Keratinocyte (primary cell): ENCODE measurements around the gene MRPS15. TPM values are rescaled to one million over a fixed set of nuclear protein-coding genes. Genes with fewer than 3 reads are reported as not detected.

Experiments
- DNase-seq: peaks from one replicate; pipeline ENCODE4 v3.0.0-alpha.2; 2011; ENCODE audit warnings: low read depth, missing footprints, low spot score
- FAIRE-seq: peaks from 2 replicates; lab custom pipeline; 2011; peaks lifted over from hg19 to GRCh38; lab: Jason Lieb, UNC
- H2AFZ ChIP-seq: 2 replicates; pipeline ENCODE4 v1.6.0; 2012; ENCODE audit warnings: low read length, control low read depth, inconsistent platforms; ENCODE audit not compliant: control insufficient read depth
- H3K27ac ChIP-seq: 2 replicates; pipeline ENCODE4 v1.5.1; 2011; ENCODE audit warnings: low read length; ENCODE audit not compliant: control insufficient read depth, insufficient read depth
- H3K27me3 ChIP-seq: 3 replicates; pipeline ENCODE4 v1.6.0; 2011; ENCODE audit warnings: low read length; ENCODE audit not compliant: control insufficient read depth, insufficient read depth; ENCODE audit errors: extremely low read depth
- H3K36me3 ChIP-seq, 2 experiments: 2 replicates in 1 of 2; 3 replicates in 1 of 2; pipeline ENCODE4 v1.5.1; 2011; ENCODE audit warnings: low read length in 2 of 2, mild to moderate bottlenecking in 1 of 2; ENCODE audit not compliant: control insufficient read depth in 2 of 2, insufficient read depth in 2 of 2; ENCODE audit errors: extremely low read depth in 1 of 2
- H3K4me1 ChIP-seq: 3 replicates; pipeline ENCODE4 v1.5.1; 2011; ENCODE audit warnings: low read length; ENCODE audit not compliant: control insufficient read depth, insufficient read depth; ENCODE audit errors: extremely low read depth
- H3K4me2 ChIP-seq: 3 replicates; pipeline ENCODE4 v1.6.0; 2011; ENCODE audit warnings: low read depth, low read length; ENCODE audit not compliant: control insufficient read depth, insufficient read depth; ENCODE audit errors: extremely low read depth
- H3K4me3 ChIP-seq, 3 experiments: fragments of 200-600 bp in 1 of 3; sonication (generic) in 1 of 3; 2 replicates in 2 of 3; 3 replicates in 1 of 3; pipeline ENCODE4 v1.5.1; 2011 to 2016; ENCODE audit warnings: low read length in 3 of 3, mild to moderate bottlenecking in 3 of 3, control low read depth in 2 of 3, inconsistent platforms in 1 of 3, low read depth in 1 of 3, mixed read lengths in 1 of 3, mixed run types in 1 of 3, moderate library complexity in 1 of 3; ENCODE audit not compliant: control insufficient read depth in 2 of 3, insufficient read depth in 2 of 3; ENCODE audit errors: extremely low read depth in 1 of 3
- H3K79me2 ChIP-seq: 2 replicates; pipeline ENCODE4 v1.6.0; 2012; ENCODE audit warnings: low read length; ENCODE audit not compliant: control insufficient read depth, insufficient read depth
- H3K9ac ChIP-seq: 3 replicates; pipeline ENCODE4 v1.6.0; 2011; ENCODE audit warnings: low read length; ENCODE audit not compliant: control insufficient read depth, insufficient read depth; ENCODE audit errors: extremely low read depth
- H3K9me1 ChIP-seq: 3 replicates; pipeline ENCODE4 v1.6.0; 2011; ENCODE audit warnings: low read length; ENCODE audit not compliant: control insufficient read depth, insufficient read depth; ENCODE audit errors: extremely low read depth
- H3K9me3 ChIP-seq: 2 replicates; pipeline ENCODE4 v1.5.1; 2012; ENCODE audit warnings: low read depth, low read length; ENCODE audit not compliant: control insufficient read depth
- H4K20me1 ChIP-seq: 3 replicates; pipeline ENCODE4 v1.6.0; 2011; ENCODE audit warnings: low read length; ENCODE audit not compliant: control insufficient read depth, insufficient read depth; ENCODE audit errors: extremely low read depth
- EZH2 ChIP-seq: IDR thresholded peaks from one replicate; pipeline ENCODE4 v1.6.1; 2012; ENCODE audit warnings: inconsistent platforms, mild to moderate bottlenecking, low read length, moderate library complexity
- dilution Hi-C: fragments of 300-500 bp; cut with MboI; formaldehyde crosslinking; loops from one replicate; pipeline ENCODE4 v1.7.0; 2020; ENCODE audit warnings: low sequenced_read_pairs; ENCODE audit not compliant: extremely low pct_ligation_motif_present
- polyA plus RNA-seq, 5 experiments: library from polyadenylated mRNA; depleted of rRNA in 3 of 5; stranded (reverse) in 3 of 5; stranded (forward) in 1 of 5; unstranded in 1 of 5; fragments of >200 nt; gene quantifications; 1 replicate in 1 of 5; 2 replicates in 3 of 5; 3 replicates in 1 of 5; pipeline versions ENCODE4 v1.2.1 to v1.2.3, GENCODE V29; 2011 to 2012; ENCODE audit warnings: missing spikeins in 2 of 5, low read depth in 1 of 5, low replicate concordance in 1 of 5
- TF ChIP-seq, protein P1 (sequence below), 3 experiments: IDR thresholded peaks in 1 of 3; conservative IDR thresholded peaks in 1 of 3; optimal IDR thresholded peaks in 1 of 3; 2 replicates in 2 of 3; 3 replicates in 1 of 3; pipeline versions ENCODE3 to v1.5.1; 2011; ENCODE audit warnings: low read length in 3 of 3, mild to moderate bottlenecking in 3 of 3, moderate library complexity in 2 of 3, control low read depth in 1 of 3, inconsistent platforms in 1 of 3; ENCODE audit not compliant: insufficient read depth in 2 of 3; ENCODE audit errors: extremely low read depth in 1 of 3

The MRPS15 gene
- polyA plus RNA-seq, 1 donor (not counting 4 experiments of a cell fraction or from before 2014, with no cell fraction given): 130 TPM

DNA sequence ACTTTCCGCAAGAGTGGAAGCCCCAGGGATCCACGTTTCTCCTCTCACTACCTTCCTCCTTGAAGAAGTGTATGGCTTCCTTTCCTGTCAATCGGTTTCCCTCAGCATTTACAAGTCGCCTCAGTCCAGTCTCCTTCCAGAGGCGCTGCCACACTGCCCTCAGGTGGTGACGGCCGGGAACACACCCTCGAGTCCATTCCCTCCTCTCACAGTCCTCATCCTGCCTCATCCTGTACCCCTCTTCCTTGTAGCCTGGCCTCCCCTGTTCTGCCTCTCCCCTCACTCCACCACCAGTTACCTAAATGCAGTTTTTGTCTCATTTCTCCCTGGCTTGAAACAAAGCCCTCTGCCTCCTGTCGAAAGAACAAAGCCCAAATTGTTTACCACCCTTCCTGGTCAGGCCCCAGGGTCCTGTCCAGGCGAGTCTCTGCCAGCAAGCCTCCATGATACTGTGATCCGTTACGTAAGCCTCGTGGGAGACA lies 43.3 kb downstream of the MRPS15 start:
- H3K9ac ChIP-seq: peak overlapping the region; percentile 5
- no peaks in the 10 kb centered on the region for H3K9me3 ChIP-seq
- dilution Hi-C loops: no loop called here
- no peaks in the 10 kb centered on the region for H3K36me3 ChIP-seq
- no peak overlapping the region for H3K4me3 ChIP-seq
- DNase-seq (peak; percentile 60), FAIRE-seq (peak; percentile 99)
- no peaks in the 10 kb centered on the region for H3K79me2 ChIP-seq
- H3K27ac ChIP-seq: no peak overlapping the region
- H4K20me1 ChIP-seq: no peaks in the 10 kb centered on the region
- peaks cover 15% of the 10 kb centered on the region for H3K4me1 ChIP-seq
- peak overlapping the region; percentile 66 for H2AFZ ChIP-seq
- H3K4me2 ChIP-seq: no peak overlapping the region
- no peaks in the 10 kb centered on the region for H3K27me3 ChIP-seq
- H3K9me1 ChIP-seq: no peaks in the 10 kb centered on the region
- no peak for TF ChIP-seq EZH2
- TF ChIP-seq, protein P1, sequence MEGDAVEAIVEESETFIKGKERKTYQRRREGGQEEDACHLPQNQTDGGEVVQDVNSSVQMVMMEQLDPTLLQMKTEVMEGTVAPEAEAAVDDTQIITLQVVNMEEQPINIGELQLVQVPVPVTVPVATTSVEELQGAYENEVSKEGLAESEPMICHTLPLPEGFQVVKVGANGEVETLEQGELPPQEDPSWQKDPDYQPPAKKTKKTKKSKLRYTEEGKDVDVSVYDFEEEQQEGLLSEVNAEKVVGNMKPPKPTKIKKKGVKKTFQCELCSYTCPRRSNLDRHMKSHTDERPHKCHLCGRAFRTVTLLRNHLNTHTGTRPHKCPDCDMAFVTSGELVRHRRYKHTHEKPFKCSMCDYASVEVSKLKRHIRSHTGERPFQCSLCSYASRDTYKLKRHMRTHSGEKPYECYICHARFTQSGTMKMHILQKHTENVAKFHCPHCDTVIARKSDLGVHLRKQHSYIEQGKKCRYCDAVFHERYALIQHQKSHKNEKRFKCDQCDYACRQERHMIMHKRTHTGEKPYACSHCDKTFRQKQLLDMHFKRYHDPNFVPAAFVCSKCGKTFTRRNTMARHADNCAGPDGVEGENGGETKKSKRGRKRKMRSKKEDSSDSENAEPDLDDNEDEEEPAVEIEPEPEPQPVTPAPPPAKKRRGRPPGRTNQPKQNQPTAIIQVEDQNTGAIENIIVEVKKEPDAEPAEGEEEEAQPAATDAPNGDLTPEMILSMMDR (optimal IDR thresholded peaks at IDR 0.05 in 1 of 3, IDR thresholded peaks at IDR 0.05 in 1 of 3, conservative IDR thresholded peaks at IDR 0.05 in 1 of 3; ENCODE audit: extremely low read depth in 1 of 3, insufficient read depth in 2 of 3, low read length in 3 of 3): peak; percentile 98 to 100 (median 99)

DNA sequence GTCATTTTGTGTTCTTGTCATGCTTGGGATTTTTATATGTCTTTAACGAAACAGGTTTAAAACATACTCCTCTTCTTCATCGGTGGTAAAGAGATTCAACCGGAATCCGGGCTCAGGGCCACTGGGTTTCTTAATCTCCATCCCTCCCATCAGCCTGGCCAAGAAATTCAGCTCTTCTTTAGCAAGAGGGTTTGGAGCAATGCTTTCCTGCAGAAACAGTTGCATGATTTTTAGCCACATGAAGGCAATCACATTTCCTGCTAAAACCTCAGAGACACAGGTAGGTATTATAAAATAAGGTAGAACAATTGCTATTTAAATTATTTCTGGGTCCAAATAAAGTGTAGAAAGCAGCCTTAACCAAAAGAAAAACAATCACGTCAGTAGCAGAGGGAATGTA lies 43.8 kb downstream of the MRPS15 start:
- TF ChIP-seq, protein P1 (optimal IDR thresholded peaks at IDR 0.05 in 1 of 3, IDR thresholded peaks at IDR 0.05 in 1 of 3, conservative IDR thresholded peaks at IDR 0.05 in 1 of 3; ENCODE audit: extremely low read depth in 1 of 3, insufficient read depth in 2 of 3, low read length in 3 of 3): no peak
- no peak for TF ChIP-seq EZH2
- Histone ChIP-seq H3K4me2 (no peak overlapping the region), H3K9me1 (no peaks in the 10 kb centered on the region), H3K36me3 (no peaks in the 10 kb centered on the region), H3K9me3 (no peaks in the 10 kb centered on the region), H3K4me3 (no peak overlapping the region), H3K9ac (no peak overlapping the region), H3K27ac (no peak overlapping the region), H3K27me3 (no peaks in the 10 kb centered on the region), H2AFZ (peak overlapping the region; percentile 14), H3K79me2 (no peaks in the 10 kb centered on the region), H4K20me1 (no peaks in the 10 kb centered on the region), H3K4me1 (peaks cover 11% of the 10 kb centered on the region)
- dilution Hi-C loops: no loop called here
- DNase-seq: no peak
- FAIRE-seq: no peak
